CD14-positive monocyte (primary cell): ENCODE results near the gene KRTAP5-9. TPM values are rescaled to one million over a fixed set of nuclear protein-coding genes. Genes with fewer than 3 reads are reported as not detected.
"Not testable (repeated sequence)": the region's sequence is repeated elsewhere in the genome, so short reads cannot be mapped to it uniquely, and the experiment has no call there.

Experiments used
- DNase-seq, 3 donors: peaks; one replicate each; pipeline ENCODE4 v3.0.0-alpha.2; 2011 to 2022
- H2AFZ ChIP-seq: 2 replicates; pipeline ENCODE4 v1.6.0; 2012; ENCODE audit warnings: mild to moderate bottlenecking, low read depth, low read length, inconsistent platforms; ENCODE audit not compliant: insufficient read depth, poor library complexity, severe bottlenecking
- H3K27ac ChIP-seq, 2 donors: 1 replicate in 1 of 2; 2 replicates in 1 of 2; pipeline ENCODE4 v1.5.1; 2012 to 2013; ENCODE audit warnings: low read length in 2 of 2, control low read depth in 1 of 2, inconsistent platforms in 1 of 2, low read depth in 1 of 2, mild to moderate bottlenecking in 1 of 2
- H3K27me3 ChIP-seq, 2 donors: one replicate each; pipeline versions ENCODE4 v1.6.0 to v1.6.1; 2011 to 2013; ENCODE audit warnings: low read length in 2 of 2; ENCODE audit not compliant: control insufficient read depth in 2 of 2, insufficient read depth in 2 of 2
- H3K36me3 ChIP-seq, 2 donors: replicated peaks in 1 of 2; 1 replicate in 1 of 2; 2 replicates in 1 of 2; pipeline versions ENCODE4 v1.5.1 to v1.6.1; 2012 to 2013; ENCODE audit warnings: low read length in 2 of 2, control low read depth in 1 of 2, inconsistent platforms in 1 of 2, mild to moderate bottlenecking in 1 of 2; ENCODE audit not compliant: insufficient read depth in 2 of 2, control insufficient read depth in 1 of 2
- H3K4me1 ChIP-seq, 2 donors: 1 replicate in 1 of 2; 2 replicates in 1 of 2; pipeline versions ENCODE4 v1.5.1 to v1.6.1; 2012 to 2013; ENCODE audit warnings: low read length in 2 of 2, control low read depth in 1 of 2, inconsistent platforms in 1 of 2, mild to moderate bottlenecking in 1 of 2, moderate library complexity in 1 of 2; ENCODE audit not compliant: insufficient read depth in 2 of 2, control insufficient read depth in 1 of 2
- H3K4me2 ChIP-seq: replicated peaks from 2 replicates; pipeline ENCODE3; 2012; ENCODE audit warnings: low read length, moderate library complexity, mild to moderate bottlenecking; ENCODE audit not compliant: poor library complexity, severe bottlenecking; ENCODE audit errors: extremely low read depth
- H3K4me3 ChIP-seq, 3 experiments: fragments of 200-600 bp in 1 of 3; sonication (generic) in 1 of 3; replicated peaks in 1 of 3; 1 replicate in 2 of 3; 2 replicates in 1 of 3; pipeline ENCODE4 v1.5.1; 2011 to 2013; ENCODE audit warnings: low read length in 3 of 3, mild to moderate bottlenecking in 3 of 3, control low read depth in 2 of 3, low read depth in 2 of 3, inconsistent platforms in 1 of 3, moderate library complexity in 1 of 3
- H3K79me2 ChIP-seq: 2 replicates; pipeline ENCODE4 v1.6.0; 2012; ENCODE audit warnings: mild to moderate bottlenecking, control low read depth, inconsistent platforms, low read length, moderate library complexity; ENCODE audit not compliant: insufficient read depth
- H3K9ac ChIP-seq: 2 replicates; pipeline ENCODE4 v1.6.0; 2017; ENCODE audit warnings: low read length, mild to moderate bottlenecking; ENCODE audit not compliant: insufficient read depth, poor library complexity, severe bottlenecking
- H3K9me3 ChIP-seq, 2 donors: replicated peaks in 1 of 2; 1 replicate in 1 of 2; 2 replicates in 1 of 2; pipeline versions ENCODE4 v1.5.1 to v1.6.1; 2012 to 2013; ENCODE audit warnings: low read length in 2 of 2, control low read depth in 1 of 2; ENCODE audit not compliant: control insufficient read depth in 1 of 2, insufficient read depth in 1 of 2
- H4K20me1 ChIP-seq: 2 replicates; pipeline ENCODE4 v1.6.0; 2012; ENCODE audit warnings: mild to moderate bottlenecking, low read length, control low read depth, moderate library complexity; ENCODE audit not compliant: insufficient read depth
- H3K27ac Mint-ChIP-seq, 7 donors: one replicate each; pipeline ENCODE4 v1.8.0; 2020; ENCODE audit warnings: mild to moderate bottlenecking in 7 of 7, mixed read lengths in 7 of 7, moderate library complexity in 6 of 7, inconsistent platforms in 2 of 7
- H3K27me3 Mint-ChIP-seq, 3 donors: one replicate each; pipeline ENCODE4 v1.8.0; 2021 to 2022; ENCODE audit warnings: low read depth in 3 of 3, mild to moderate bottlenecking in 3 of 3, mixed read lengths in 3 of 3, moderate library complexity in 3 of 3, inconsistent platforms in 1 of 3
- H3K36me3 Mint-ChIP-seq, 2 donors: one replicate each; pipeline ENCODE4 v1.8.0; 2020; ENCODE audit warnings: mixed read lengths in 2 of 2, inconsistent platforms in 1 of 2, mild to moderate bottlenecking in 1 of 2
- H3K4me1 Mint-ChIP-seq: one replicate; pipeline ENCODE4 v1.8.0; 2020; ENCODE audit warnings: mild to moderate bottlenecking, mixed read lengths
- H3K4me3 Mint-ChIP-seq, 2 donors: one replicate each; pipeline ENCODE4 v1.8.0; 2020; ENCODE audit warnings: mild to moderate bottlenecking in 2 of 2, mixed read lengths in 2 of 2, moderate library complexity in 1 of 2
- H3K9me3 Mint-ChIP-seq, 7 donors: one replicate each; pipeline ENCODE4 v1.8.0; 2020 to 2022; ENCODE audit warnings: mixed read lengths in 7 of 7, mild to moderate bottlenecking in 6 of 7, moderate library complexity in 6 of 7, inconsistent platforms in 2 of 7
- WGBS: methylation state at CpG from one replicate; pipeline ENCODE4 v1.1.5; 2013; ENCODE audit warnings: missing lambda C conversion rate; ENCODE audit not compliant: insufficient coverage; 5-methylcytosine and 5-hydroxymethylcytosine counted together
- intact Hi-C, 2 donors: fragments of 100-400 bp; cut with micrococcal nuclease; formaldehyde crosslinking; loops; one replicate each; pipeline versions ENCODE4 v1.15.0 to v1.15.1; 2023
- polyA plus RNA-seq, 3 donors: library from polyadenylated mRNA; depleted of rRNA in 1 of 3; unstranded in 2 of 3; stranded (reverse) in 1 of 3; fragments of 300-500 nt in 2 of 3; fragments of >200 nt in 1 of 3; fragmentation: Illumina TruSeq in 2 of 3; gene quantifications; 1 replicate in 2 of 3; 2 replicates in 1 of 3; pipeline ENCODE4 v1.2.3, GENCODE V29; 2012 to 2021
- TF ChIP-seq, protein P1 (sequence below): fragments of 200-600 bp; IDR thresholded peaks from one replicate; pipeline ENCODE4 v1.8.0; 2022; ENCODE audit warnings: antibody characterized with exemption, mild to moderate bottlenecking

The KRTAP5-9 gene
- polyA plus RNA-seq, 3 donors: 0.29 TPM; not detected in 2

DNA sequence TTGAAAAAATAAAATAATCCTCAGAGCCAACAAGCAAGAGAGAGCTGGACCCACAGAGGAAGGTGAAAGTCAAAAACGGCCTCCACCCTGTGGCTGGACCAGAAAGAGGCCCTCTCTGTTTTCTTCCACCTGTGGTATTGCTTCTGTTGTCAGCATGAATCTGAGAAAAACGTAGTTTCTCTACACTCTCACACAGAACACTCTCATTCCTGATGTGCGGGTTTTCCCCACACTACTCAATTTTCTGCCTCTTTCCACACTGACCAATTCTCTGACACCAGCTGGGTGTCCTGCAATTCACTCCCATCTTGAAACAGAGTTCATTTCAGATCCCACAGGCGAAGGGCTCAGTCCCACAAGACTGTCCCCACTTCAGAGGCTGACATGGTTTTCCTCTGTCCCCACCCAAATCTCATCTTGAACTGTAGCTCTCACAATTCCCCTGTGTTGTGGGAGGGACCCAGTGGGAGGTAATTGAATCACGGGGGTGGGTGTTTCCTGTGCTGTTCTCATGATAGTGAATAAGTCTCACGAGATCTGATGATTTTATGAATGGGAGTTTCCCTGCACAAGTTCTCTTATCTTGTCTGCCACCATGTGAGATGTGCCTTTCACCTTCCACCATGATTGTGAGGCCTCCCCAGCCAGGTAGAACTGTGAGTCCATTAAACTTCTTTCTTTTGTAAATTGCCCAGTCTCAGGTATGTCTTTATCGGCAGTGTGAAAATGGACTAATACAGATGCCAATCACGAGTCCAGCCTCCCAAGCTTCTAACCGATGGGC is 7.5 kb upstream of the KRTAP5-9 start:
- intact Hi-C loops, H3K27me3 ChIP-seq, H3K27ac ChIP-seq, H3K36me3 ChIP-seq, H3K79me2 ChIP-seq, H3K4me3 ChIP-seq, H3K4me3 Mint-ChIP-seq, H4K20me1 ChIP-seq, DNase-seq, H3K27ac Mint-ChIP-seq, H3K36me3 Mint-ChIP-seq, H3K9ac ChIP-seq, H3K4me2 ChIP-seq, H2AFZ ChIP-seq, H3K27me3 Mint-ChIP-seq: not testable (repeated sequence)
- 99% methylated on average over 5 of the region's 9 CpGs for WGBS
- Mint-ChIP-seq H3K4me1 (peaks cover 15% of the 10 kb centered on the region), H3K9me3 (peaks cover 5 to 19% (median 8%) of the 10 kb centered on the region in 7 donors)
- Histone ChIP-seq H3K9me3 (peaks cover 0 to 16% of the 10 kb centered on the region in 2 donors), H3K4me1 (peaks cover 9 to 13% of the 10 kb centered on the region in 2 donors)

DNA sequence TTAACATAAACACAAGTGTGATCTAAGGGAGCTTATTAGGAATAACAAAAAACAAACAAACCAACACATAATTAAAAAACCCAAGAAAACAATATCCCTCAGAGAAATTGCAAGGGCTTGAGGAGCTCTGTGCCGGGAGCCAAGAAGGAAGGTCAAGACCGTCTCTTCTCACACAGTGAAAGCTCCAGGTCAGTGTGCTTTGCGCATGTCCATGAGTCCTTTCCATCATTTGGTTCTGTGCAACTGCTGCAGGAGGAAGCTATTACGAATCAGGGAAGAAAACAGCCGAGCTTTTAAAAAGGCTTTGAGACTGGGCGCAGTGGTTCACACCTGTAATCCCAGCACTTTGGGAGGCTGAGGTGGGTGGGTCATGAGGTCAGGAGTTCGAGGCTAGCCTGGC is 5.8 kb upstream of the KRTAP5-9 start:
- no peak overlapping the region for H3K27ac ChIP-seq
- Mint-ChIP-seq H3K4me1 (peaks cover 15% of the 10 kb centered on the region), H3K4me3 (no peak overlapping the region)

More for the DNA sequence above, 5.8 kb upstream of the KRTAP5-9 start:
- H3K4me1 ChIP-seq: peaks cover 9 to 13% of the 10 kb centered on the region in 2 donors
- no peaks in the 10 kb centered on the region for H4K20me1 ChIP-seq
- peaks cover 0 to 9% (median 2%) of the 10 kb centered on the region in 3 donors for H3K27me3 Mint-ChIP-seq
- H3K79me2 ChIP-seq: no peaks in the 10 kb centered on the region
- no peak overlapping the region for H3K4me3 ChIP-seq
- peaks cover 13 to 29% (median 15%) of the 10 kb centered on the region in 7 donors for H3K9me3 Mint-ChIP-seq
- TF ChIP-seq, protein P1, sequence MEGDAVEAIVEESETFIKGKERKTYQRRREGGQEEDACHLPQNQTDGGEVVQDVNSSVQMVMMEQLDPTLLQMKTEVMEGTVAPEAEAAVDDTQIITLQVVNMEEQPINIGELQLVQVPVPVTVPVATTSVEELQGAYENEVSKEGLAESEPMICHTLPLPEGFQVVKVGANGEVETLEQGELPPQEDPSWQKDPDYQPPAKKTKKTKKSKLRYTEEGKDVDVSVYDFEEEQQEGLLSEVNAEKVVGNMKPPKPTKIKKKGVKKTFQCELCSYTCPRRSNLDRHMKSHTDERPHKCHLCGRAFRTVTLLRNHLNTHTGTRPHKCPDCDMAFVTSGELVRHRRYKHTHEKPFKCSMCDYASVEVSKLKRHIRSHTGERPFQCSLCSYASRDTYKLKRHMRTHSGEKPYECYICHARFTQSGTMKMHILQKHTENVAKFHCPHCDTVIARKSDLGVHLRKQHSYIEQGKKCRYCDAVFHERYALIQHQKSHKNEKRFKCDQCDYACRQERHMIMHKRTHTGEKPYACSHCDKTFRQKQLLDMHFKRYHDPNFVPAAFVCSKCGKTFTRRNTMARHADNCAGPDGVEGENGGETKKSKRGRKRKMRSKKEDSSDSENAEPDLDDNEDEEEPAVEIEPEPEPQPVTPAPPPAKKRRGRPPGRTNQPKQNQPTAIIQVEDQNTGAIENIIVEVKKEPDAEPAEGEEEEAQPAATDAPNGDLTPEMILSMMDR: no peak
- no peaks in the 10 kb centered on the region for H3K36me3 ChIP-seq
- no peak for DNase-seq
- no peaks in the 10 kb centered on the region for H3K36me3 Mint-ChIP-seq
- H3K27ac Mint-ChIP-seq: peak overlapping the region in 1 of 7 donors; percentile 13
- no peak overlapping the region for H3K4me2 ChIP-seq
- H3K9me3 ChIP-seq: peaks cover 0 to 31% of the 10 kb centered on the region in 2 donors
- H3K27me3 ChIP-seq: no peaks in the 10 kb centered on the region
- no peak overlapping the region for H3K9ac ChIP-seq
- no peak overlapping the region for H2AFZ ChIP-seq
- intact Hi-C loops: no loop called here
- 98% methylated on average over 4 of the region's 7 CpGs for WGBS
